T-helper 2 cell treated with Interferon-gamma antibody and Interleukin-4, amounts not matched to agents 5 μg/mL and 100 μg/mL, for 36 hours (primary cell): Measurements from ENCODE around the gene WIZ.
A peak's percentile ranks its signal among the peaks of the same experiment; 100 is the strongest.
"Not testable (repeated sequence)": the region's sequence is repeated elsewhere in the genome, so short reads cannot be mapped to it uniquely, and the experiment has no call there.

Experiments used
- DNase-seq: peaks from one replicate; pipeline ENCODE4 v3.0.0; 2021; ENCODE audit warnings: low spot score
- H3K27ac Mint-ChIP-seq: one replicate; pipeline ENCODE4 v1.8.0; 2021; ENCODE audit warnings: mild to moderate bottlenecking, mixed read lengths
- H3K27me3 Mint-ChIP-seq: one replicate; pipeline ENCODE4 v1.8.0; 2021; ENCODE audit warnings: low read depth, mixed read lengths
- H3K36me3 Mint-ChIP-seq: one replicate; pipeline ENCODE4 v1.8.0; 2021; ENCODE audit warnings: low read depth, mixed read lengths
- H3K4me1 Mint-ChIP-seq: one replicate; pipeline ENCODE4 v1.8.0; 2021; ENCODE audit warnings: low read depth, mixed read lengths
- H3K4me3 Mint-ChIP-seq: one replicate; pipeline ENCODE4 v1.8.0; 2022; ENCODE audit warnings: mild to moderate bottlenecking, moderate library complexity, mixed read lengths
- H3K9me3 Mint-ChIP-seq: one replicate; pipeline ENCODE4 v1.8.0; 2021; ENCODE audit warnings: mixed read lengths

The WIZ gene

GRCh38 chr19:15424692-15425272 is 25.0 kb downstream of the WIZ start:
- Mint-ChIP-seq H3K4me3 (no peak overlapping the region), H3K27ac (no peak overlapping the region), H3K27me3 (no peaks in the 10 kb centered on the region), H3K9me3 (peaks cover 5% of the 10 kb centered on the region), H3K4me1 (peaks cover 4% of the 10 kb centered on the region), H3K36me3 (peaks cover 46% of the 10 kb centered on the region)
- no peak for DNase-seq

- peaks cover 5% of the 10 kb centered on the region for H3K9me3 Mint-ChIP-seq
- peaks cover 9% of the 10 kb centered on the region for H3K4me1 Mint-ChIP-seq
- no peak overlapping the region for H3K4me3 Mint-ChIP-seq
- H3K27ac Mint-ChIP-seq, result no peak overlapping the region
- no peaks in the 10 kb centered on the region for H3K27me3 Mint-ChIP-seq
- H3K36me3 Mint-ChIP-seq, result peaks cover 46% of the 10 kb centered on the region
- no peak for DNase-seq
These were observed 25.6 kb downstream of the WIZ start for GRCh38 chr19:15424121-15424520.

GRCh38 chr19:15423130-15423529 is 26.6 kb downstream of the WIZ start:
- Mint-ChIP-seq H3K27ac (no peak overlapping the region), H3K27me3 (no peaks in the 10 kb centered on the region), H3K4me1 (peaks cover 9% of the 10 kb centered on the region)

GRCh38 chr19:15422296-15423075 is 27.3 kb downstream of the WIZ start:
- H3K4me3 Mint-ChIP-seq, result no peak overlapping the region
- peaks cover 15% of the 10 kb centered on the region for H3K4me1 Mint-ChIP-seq
- no peak for DNase-seq
- no peak overlapping the region for H3K27ac Mint-ChIP-seq
- peaks cover 46% of the 10 kb centered on the region for H3K36me3 Mint-ChIP-seq
- no peaks in the 10 kb centered on the region for H3K27me3 Mint-ChIP-seq
- peaks cover 5% of the 10 kb centered on the region for H3K9me3 Mint-ChIP-seq

More at GRCh38 chr19:15423130-15423529, 26.6 kb downstream of the WIZ start:
- Mint-ChIP-seq H3K36me3 (peaks cover 48% of the 10 kb centered on the region), H3K9me3 (peaks cover 5% of the 10 kb centered on the region), H3K4me3 (no peak overlapping the region)
- DNase-seq, result no peak

GRCh38 chr19:15421721-15422260 is 28.0 kb downstream of the WIZ start:
- Mint-ChIP-seq H3K27ac (no peak overlapping the region), H3K4me3 (no peak overlapping the region), H3K4me1 (peaks cover 22% of the 10 kb centered on the region), H3K27me3 (no peaks in the 10 kb centered on the region), H3K9me3 (peaks cover 5% of the 10 kb centered on the region), H3K36me3 (peaks cover 39% of the 10 kb centered on the region)
- no peak for DNase-seq

GRCh38 chr19:15421136-15421695 is 28.5 kb downstream of the WIZ start:
- no peaks in the 10 kb centered on the region for H3K27me3 Mint-ChIP-seq
- no peak overlapping the region for H3K27ac Mint-ChIP-seq
- no peak overlapping the region for H3K4me3 Mint-ChIP-seq
- peaks cover 28% of the 10 kb centered on the region for H3K4me1 Mint-ChIP-seq
- H3K36me3 Mint-ChIP-seq, result peaks cover 40% of the 10 kb centered on the region
- DNase-seq, result no peak
- peaks cover 5% of the 10 kb centered on the region for H3K9me3 Mint-ChIP-seq

GRCh38 chr19:15419413-15420025 is 30.2 kb downstream of the WIZ start:
- peak overlapping the region; percentile 99 for H3K27ac Mint-ChIP-seq
- H3K4me1 Mint-ChIP-seq, result peaks cover 34% of the 10 kb centered on the region
- peaks cover 35% of the 10 kb centered on the region for H3K36me3 Mint-ChIP-seq
- no peaks in the 10 kb centered on the region for H3K27me3 Mint-ChIP-seq
- no peak for DNase-seq
- H3K9me3 Mint-ChIP-seq, result peaks cover 5% of the 10 kb centered on the region
- peak overlapping the region; percentile 100 for H3K4me3 Mint-ChIP-seq

GRCh38 chr19:15418579-15419412 is 31.0 kb downstream of the WIZ start, which contains the start of gene AKAP8L:
Gene AKAP8L, minus strand, starts transcription at chr19:15418988. Its CDS starts 65 bp downstream, at chr19:15418923.
- peak within 1 kb of the TSS; percentile 100 for H3K4me3 Mint-ChIP-seq
- no peaks in the 10 kb centered on the region for H3K27me3 Mint-ChIP-seq
- H3K36me3 Mint-ChIP-seq, result peaks cover 30% of the 10 kb centered on the region
- peaks cover 34% of the 10 kb centered on the region for H3K4me1 Mint-ChIP-seq
- H3K27ac Mint-ChIP-seq, result peak within 1 kb of the TSS; percentile 99
- H3K9me3 Mint-ChIP-seq, result peaks cover 5% of the 10 kb centered on the region
- peak; percentile 98 for DNase-seq

- no peak for DNase-seq
- Mint-ChIP-seq H3K4me3 (peak overlapping the region; percentile 100), H3K36me3 (peaks cover 27% of the 10 kb centered on the region), H3K9me3 (no peaks in the 10 kb centered on the region), H3K27me3 (no peaks in the 10 kb centered on the region), H3K4me1 (peaks cover 35% of the 10 kb centered on the region), H3K27ac (peak overlapping the region; percentile 99)
These were observed 31.6 kb downstream of the WIZ start for GRCh38 chr19:15418231-15418578.

GRCh38 chr19:15417699-15418098 is 32.1 kb downstream of the WIZ start:
- Mint-ChIP-seq H3K4me3 (peak overlapping the region; percentile 100), H3K27me3 (no peaks in the 10 kb centered on the region), H3K4me1 (peaks cover 38% of the 10 kb centered on the region), H3K27ac (peak overlapping the region; percentile 99), H3K9me3 (no peaks in the 10 kb centered on the region), H3K36me3 (peaks cover 22% of the 10 kb centered on the region)
- DNase-seq, result no peak

- no peaks in the 10 kb centered on the region for H3K9me3 Mint-ChIP-seq
- H3K4me1 Mint-ChIP-seq, result peaks cover 29% of the 10 kb centered on the region
- H3K27me3 Mint-ChIP-seq, result no peaks in the 10 kb centered on the region
- DNase-seq, result no peak
- H3K36me3 Mint-ChIP-seq, result peaks cover 16% of the 10 kb centered on the region
- H3K4me3 Mint-ChIP-seq, result no peak overlapping the region
- peak overlapping the region; percentile 41 for H3K27ac Mint-ChIP-seq
These were observed 36.9 kb downstream of the WIZ start for GRCh38 chr19:15412832-15413231.

- peaks cover 19% of the 10 kb centered on the region for H3K36me3 Mint-ChIP-seq
- not testable (repeated sequence) for H3K4me3 Mint-ChIP-seq, H3K27me3 Mint-ChIP-seq, H3K9me3 Mint-ChIP-seq, DNase-seq, H3K27ac Mint-ChIP-seq
- peaks cover 17% of the 10 kb centered on the region for H3K4me1 Mint-ChIP-seq
These were observed 38.4 kb downstream of the WIZ start for GRCh38 chr19:15411351-15411750.

- Mint-ChIP-seq H3K36me3 (peaks cover 26% of the 10 kb centered on the region), H3K4me3 (no peak overlapping the region), H3K4me1 (peaks cover 8% of the 10 kb centered on the region), H3K9me3 (no peaks in the 10 kb centered on the region), H3K27ac (no peak overlapping the region), H3K27me3 (no peaks in the 10 kb centered on the region)
- DNase-seq, result no peak
These were observed 45.0 kb downstream of the WIZ start for GRCh38 chr19:15404780-15405211.
